SKM-1 (cell line): ENCODE results near the gene RPP40.

Source experiments
- DNase-seq: peaks from one replicate; lab custom pipeline; 2025; ENCODE audit not compliant: unreplicated experiment; lab: John Stamatoyannopoulos, UW

The RPP40 gene

DNA sequence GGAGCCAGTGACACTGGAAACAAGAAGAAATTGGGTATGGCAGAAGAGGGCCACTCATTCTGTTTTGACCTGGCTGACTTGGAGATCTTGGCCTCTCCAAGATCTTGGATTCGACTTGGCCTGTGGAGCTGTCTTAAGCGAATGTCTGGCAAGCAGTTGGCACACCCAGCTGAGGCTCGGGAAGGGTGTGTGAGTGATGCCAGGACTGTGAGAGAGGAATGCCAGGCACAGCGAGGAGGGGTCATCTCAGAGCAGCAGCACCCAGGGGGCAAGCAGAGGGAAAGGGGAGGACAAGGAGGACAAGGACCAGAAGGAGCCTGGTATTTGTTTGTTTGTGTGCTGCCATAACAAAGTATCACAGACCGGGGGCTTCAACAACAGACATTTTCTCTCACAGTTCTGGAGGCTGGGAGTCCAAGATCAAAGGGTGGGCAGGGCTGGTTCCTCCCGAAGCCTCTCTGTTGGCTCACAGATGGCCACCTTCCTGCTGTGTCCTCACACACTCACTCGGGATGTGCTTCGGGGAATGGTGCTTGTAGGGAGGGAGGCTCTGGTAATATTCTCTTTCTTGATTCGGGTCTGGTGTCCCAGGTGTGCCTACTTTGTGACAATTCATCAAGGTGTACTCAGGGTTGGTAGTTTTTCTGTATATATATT, 33.0 kb downstream of the RPP40 start:
- no peak for DNase-seq

DNA sequence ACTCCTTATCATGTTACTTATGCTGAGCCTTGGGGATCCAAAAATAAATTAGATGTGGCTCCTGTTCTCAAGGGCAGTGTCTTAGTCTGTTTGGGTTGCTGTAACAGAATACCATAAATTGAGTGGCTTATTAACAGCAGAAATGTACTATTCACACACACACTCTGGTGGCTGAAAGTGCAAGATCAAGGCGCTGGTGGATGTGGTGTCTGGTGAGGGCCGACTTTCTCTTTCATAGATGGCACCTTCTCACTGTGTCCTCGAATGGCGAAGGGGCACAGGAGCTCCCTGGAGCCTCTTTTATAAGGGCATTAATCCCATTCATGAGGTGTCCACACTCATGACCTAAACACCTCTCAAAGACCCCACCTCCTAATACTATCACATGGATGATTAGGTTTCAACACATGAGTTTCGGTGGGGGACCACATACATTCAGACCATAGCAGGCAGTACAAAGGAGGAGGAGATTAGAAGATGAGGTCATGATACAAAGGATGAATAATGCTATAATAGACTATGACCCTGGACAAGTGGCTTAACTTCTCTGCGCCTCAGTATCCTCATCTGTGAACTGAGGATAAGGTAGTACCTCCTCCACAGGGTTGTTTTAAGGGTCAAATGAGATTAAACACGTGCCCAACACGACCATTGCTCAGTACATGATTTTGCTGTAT, 34.1 kb downstream of the RPP40 start:
- DNase-seq, result no peak

DNA sequence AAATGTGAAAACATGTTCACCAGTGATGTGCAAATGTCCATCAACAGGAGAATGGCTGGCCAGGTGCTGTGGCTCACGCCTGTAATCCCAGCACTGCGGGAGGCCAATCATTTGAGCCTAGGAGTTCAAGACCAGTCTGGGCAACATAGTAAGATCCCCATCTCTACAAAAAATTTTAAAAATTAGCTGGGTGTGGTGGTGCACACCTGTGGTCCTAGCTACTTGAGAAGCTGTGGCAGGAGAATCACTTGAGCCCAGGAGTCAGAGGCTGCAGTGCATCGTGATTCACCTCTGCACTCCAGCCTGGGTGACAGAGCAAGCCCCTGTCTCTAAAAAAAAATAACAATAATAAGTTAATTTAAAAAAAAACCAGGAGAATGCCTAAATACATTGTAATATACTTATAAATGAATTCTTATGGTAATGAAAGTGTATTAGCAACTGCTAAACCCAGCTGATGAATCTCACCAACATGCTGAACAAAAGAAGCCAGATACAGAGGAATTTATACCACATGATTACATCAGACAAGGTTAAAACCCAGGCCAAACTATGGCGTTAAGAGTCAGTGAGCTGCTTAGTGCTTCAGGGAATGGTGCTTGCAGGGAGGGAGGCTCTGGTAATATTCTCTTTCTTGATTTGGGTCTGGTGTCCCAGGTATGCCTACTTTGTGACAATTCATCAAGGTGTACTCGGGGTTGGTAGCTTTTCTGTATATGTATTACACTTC, 36.4 kb downstream of the RPP40 start:
- no peak for DNase-seq

DNA sequence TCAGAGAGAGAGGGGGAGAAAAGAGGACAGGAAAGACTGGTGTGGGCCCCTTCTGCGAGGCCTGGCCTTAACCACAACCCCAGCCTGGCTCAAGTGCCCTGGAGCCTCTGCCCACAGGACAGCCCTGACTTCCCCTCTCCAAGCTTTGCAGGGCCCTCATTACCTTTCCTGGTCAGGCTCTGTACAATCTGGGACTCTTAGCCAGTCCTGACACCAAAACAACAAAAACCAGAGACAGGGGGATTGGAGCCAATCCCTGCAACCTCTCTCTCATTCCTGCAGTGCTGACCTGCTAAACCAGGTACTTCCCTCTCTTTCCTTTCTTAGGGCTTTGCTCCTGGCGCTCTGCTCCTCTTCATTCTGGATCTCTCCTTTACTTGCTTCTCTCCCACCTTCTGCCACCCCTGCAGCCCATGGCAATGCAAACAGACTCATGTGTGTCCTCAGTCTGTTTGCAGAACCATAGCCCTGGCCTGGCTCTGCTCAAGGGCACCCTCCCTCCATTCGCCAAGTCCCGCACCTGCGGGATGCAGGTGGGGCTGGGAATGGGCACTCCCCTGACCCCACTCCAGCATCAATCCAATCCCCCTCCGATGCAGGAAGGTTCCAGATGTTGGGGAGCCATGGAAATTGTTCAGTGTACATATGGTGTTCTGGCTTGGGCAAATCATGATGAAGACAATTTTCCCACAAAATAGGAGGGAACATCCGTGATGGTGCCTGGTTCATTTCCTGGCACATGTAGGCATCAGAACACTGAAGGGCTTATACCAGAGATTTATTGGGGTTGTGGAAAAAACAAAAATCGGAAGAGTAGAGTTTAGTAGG, 38.1 kb downstream of the RPP40 start:
- no peak for DNase-seq

DNA sequence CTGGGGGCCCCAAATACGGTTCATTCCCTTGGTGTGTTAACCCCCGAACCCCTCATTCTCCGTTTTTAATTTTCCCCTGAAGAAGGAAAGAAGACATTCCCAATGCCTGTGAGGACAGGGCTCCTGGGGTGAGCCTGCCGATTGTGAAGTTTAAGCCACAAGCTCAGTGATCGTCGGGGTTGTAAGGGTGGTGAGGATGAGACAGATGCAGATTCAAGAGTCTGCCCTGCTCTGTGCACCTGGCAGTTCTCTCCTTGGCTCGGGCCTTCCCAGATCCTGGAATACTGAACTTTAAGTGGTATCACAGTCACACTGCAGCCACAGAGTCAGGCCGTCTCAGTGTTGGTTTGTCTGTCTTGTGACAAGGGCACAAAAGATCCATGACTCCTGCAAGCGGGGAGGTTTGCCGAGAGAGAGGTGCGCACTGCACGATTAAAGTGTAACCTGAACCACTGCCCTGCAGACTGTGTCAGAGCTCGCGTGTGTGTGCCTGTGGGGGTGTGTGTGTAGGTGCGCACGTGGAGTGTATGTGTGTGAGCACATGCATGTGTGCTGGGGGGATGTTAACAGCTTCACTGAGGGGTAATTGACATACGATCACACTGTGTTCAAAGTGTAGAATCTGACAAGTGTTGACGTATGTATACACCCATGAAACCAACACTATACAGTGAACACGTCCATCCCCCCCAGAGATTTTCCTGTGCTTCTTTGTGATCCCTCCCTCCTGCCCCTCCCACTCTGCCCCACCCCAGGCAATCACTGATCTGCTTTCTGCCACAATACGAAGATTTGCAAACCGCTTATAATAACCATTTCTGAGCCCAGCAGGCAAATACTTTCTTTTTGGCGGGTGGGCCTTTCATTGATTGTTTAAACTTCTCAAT, 38.9 kb downstream of the RPP40 start:
- no peak for DNase-seq

DNA sequence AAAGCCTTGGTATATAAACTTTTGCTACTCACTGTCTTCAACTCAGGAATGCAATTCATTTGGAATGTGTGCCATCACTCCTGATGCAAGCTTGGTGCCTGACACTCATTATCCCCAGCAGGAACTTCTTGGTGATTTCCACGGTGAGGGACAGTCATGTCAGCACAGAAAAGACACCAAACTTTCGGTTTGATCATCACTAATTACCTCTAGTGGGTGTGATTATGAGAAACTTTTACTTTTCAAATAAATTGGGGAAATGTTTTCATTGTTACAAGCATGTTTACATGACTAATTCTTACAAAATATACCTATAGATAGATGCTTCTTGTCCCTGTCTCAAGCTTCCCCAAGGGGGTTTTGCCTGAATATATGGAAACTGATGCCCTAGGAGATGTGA, 40.9 kb downstream of the RPP40 start:
- no peak for DNase-seq

DNA sequence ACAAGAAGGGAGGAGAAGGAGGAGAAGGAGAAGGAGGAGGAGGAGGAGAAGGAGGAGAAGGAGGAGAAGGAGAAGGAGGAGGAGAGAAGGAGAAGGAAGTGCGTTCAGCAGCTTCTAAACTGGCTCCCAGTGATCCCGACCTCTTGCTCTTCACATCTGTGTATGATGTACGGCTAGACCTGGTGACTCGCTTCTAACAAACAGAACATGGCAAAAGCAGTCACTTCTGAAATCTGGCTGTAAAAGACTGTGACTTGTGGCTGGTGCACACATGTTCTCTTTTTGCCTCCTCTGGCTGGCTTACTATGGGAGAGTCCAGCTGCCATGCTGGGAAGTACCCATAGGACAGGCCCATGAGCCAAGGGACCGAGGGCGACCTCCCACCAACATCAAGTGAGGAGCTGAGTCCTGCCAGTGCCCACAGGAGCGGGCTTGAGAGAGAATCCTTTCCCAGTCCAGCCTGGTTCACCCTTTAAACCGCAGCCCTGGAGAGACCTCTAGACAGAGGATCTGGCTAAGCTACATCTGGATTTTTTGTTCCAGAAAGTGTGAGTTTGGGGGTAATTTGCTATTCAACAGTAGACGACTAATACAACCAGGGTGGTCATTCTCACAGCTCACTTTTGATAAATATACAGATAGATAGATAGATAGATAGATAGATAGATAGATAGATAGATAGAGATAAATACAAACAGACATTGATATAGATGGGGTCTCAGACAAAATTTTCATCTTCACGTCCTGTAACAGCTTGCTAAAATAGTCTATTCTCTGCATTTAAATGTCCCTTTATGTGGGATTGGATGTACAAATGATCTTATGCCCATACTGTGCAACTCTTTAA, 42.3 kb downstream of the RPP40 start:
- DNase-seq, result no peak

DNA sequence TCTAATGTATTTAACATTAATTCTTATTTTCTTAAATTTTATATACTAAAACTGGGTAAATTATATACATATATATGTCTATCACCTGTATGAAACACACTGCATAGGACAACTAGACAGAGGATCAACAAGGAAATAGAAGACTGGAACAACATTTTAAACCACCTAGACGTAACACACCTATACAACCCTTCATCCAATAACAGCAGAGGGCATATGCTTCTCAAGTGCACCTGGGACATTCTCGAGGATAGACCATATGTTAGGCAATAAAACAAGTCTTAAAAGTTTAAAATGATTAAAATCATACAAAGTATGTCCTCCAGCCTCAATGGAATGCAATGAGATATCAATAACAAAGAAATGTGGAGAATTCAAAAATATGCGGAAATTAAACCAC, 45.2 kb downstream of the RPP40 start:
- no peak for DNase-seq

DNA sequence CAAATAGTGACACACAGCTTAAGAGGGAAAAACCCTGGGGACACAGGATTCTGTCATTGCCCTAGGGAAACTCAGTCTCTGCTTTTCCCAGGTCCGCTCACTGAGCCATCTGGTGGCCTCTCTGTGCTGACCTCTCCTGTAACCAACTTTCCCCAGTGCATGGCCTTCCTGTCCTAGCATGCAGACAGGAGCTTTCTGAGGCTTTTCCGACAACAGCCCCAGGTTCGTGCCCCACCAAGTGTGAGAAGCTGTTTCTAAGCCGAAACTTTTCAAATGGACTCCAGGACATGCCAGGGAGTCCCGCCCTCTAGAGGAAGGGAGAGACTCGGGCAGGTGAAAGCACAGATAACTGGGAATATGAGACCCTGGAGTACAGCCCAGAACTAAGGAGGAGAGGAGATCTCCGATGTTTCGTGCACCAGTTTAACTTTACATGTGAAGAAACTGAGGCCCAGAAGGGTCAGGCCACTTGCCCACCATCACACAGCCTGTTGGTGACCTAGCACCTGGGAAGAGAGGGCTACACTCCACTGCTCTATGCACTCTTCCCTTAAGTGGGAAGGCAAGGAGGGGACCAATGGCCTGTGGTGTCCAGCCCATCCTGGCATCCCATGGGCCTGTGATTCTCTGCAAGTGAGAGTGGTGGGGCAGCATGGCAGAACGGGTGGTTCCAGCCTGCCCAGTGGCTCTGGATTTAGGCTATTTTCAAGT, 46.2 kb downstream of the RPP40 start:
- no peak for DNase-seq

DNA sequence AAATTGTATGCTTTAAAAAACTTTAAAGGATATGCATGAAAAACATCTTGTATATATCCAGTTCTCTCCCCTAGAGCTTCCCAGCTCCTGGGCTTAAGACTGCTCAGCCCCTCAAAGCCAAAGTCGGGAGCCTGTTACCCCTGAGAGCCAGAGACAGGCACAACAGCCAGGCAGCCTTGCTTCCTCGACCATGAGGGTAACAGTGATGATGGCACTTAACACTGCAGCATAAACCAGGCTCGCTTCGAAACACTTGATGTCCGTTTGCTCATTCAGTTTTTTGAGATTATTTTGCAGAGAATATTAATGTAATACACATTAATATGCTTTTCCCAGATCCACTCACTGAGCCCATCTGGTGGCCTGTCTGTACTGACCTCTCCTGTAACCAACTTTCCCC, 47.2 kb downstream of the RPP40 start:
- no peak for DNase-seq

DNA sequence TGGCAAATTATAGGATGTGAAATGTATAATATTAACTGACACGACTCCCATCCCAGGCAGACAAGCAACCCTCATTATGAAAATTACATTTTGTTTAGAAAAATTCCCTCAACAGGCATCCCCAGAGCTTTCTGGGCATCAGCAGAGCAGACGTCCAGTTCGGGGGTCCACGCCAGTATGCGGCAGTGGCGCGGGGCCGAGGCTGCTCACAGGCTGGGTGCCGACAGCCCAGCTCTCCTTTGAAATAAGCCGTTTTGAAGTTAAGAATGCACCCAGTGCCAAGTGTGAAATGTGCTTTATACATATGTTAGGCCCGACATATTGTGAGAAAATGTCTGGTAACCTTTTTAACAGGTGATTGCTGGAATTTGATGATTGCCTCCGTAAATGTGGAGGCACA, 50.4 kb downstream of the RPP40 start:
- no peak for DNase-seq

DNA sequence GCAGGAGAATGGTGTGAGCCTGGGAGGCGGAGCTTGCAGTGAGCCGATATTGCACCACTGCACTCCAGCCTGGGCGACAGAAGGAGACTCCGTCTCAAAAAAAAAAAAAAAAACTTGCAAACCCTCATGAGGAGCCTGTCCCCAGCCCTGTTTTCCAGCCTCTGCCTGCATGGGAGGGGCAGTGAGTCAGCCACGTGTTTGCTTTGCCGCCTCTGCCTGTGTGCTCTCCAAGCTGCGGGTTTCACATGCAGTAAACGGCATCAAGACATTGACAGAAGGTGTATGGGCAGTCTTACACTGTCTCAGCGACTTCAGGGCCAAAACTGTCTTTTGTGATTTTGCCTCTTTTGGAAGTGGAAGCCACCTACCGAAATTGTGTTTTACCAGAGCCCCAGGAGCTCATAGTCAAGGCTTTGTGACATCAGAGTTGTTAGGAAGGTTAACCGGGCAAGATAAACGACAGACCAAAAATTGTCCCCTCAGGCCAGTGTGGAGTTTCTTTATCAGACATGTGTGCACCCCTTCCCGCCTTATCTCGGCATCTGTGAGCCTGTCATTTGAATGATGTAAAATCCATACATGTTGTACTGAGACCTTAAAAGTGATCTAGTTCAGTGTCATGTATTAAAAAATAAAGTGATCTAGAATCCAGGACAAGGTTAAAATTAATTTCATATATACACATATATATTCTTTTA, 52.9 kb downstream of the RPP40 start:
- no peak for DNase-seq

DNA sequence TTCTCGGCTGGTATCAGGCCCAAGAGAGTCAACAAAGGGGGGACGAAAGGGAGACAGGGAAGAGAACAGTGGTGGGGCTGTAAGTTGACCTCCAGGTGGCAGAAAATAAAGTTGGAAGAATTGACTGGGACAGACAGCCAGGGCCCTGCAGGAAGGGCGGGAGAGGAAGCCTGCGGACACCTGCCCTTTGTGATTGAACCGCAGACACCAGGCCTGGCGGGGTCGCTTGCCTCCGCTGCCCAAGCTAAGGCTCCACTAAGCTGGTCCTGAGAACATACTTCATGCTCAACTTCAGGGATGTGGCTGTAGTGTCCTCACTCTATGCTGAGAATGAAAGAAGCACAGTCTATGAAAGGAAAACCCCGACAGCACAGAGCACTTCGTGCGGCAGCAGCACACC, 53.8 kb downstream of the RPP40 start:
- no peak for DNase-seq

DNA sequence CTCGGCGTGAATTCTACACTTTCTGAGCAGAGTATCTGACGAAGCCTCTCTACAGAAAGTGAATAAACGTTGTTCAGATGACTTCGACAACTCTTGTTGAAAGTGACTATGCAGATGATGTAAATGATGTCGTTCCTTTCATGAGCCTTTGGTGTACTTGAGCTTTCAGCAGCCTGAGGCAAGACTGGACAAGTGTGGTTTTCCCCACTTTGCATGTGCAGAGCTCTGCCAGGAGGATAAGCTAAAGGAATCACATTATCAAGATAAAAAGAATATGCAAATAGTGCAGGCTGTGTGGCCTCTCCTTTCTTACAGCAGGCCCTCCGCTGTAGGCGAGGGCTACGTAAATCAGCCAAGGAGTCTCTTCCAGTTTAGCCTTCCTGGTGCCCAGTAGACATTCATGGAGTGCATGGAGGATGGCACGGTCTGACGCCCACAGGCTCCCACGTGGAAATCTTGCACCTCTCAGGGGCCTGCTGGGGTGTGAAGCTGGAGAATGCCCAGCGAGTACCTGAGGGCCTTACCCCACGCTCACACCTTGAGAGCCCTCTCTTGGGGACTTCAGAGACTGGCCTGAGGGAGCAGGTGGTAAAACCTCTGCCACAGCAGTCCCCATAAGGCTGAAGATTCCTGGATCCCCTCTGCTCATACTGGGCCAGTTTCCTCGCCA, 54.9 kb downstream of the RPP40 start:
- DNase-seq, result no peak

DNA sequence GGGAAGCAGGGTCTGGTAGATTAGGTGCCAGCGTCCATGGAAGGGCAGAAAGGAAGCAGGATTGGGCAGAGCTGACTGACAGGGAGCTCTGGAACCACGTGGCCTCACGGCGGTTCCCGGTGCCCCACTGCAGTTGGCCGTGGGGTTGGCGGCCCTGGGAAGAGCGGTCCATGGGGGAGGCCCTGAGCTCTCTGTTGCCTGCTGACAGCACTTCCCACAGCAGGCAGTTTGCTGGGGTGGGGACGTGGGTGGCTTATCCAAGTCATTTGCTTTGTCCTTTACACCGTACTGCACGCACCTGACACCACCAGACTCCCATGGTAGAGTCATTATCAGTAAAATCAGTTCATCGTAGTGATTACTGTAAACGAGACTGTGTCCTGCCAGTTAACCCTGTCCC, 56.1 kb downstream of the RPP40 start:
- no peak for DNase-seq

DNA sequence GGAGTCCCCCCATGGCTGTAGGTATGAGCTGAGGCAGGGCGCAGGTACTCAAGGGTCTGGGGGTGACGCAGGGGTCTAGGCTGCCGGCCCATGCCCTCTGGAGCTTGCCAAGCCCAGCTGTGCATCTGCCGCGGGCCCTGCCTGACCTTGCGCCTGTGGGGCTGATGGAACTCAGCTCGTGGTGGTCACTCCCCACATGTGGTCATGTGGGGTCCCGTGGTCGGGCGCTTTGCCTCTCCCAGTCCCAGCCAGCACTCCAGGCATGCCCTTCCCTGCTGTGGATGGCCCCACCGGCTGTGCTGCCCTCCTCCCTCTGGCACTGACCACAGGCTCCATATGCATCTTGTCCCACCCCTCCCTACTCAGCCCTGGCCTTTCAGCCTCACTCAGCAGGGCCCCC, 57.3 kb downstream of the RPP40 start:
- DNase-seq, result no peak
